Measurements from ENCODE around the gene RASA3. TPM values are rescaled to one million over a fixed set of nuclear protein-coding genes. Genes with fewer than 3 reads are reported as not detected.

RASA3 gene
- total RNA-seq, 2 donors from 2014 or later, result 6.3 to 12.0 TPM

DNA sequence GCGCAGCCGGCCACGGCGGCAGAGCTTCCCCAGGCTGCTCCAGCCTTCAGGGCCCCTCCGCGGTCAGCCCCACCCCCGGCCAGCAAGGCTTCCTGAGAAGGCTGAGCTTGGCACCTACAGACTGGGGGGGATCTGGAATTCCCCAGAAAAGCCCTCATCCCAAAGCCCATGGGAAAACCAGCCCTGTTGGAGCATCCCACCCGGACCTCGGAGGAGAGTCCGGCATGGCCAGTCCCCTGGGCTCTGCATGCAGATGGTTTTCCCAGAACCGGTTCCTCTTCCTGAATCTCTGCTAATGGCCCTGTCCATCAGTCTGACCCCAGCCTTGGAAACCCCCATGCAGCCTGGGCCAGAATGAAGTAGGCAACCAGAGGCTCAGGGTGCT lies 10.3 kb downstream of the RASA3 start:
- Mint-ChIP-seq H3K9me3 (no peaks in the 10 kb centered on the region), H3K4me3 (no peak overlapping the region), H3K4me1 (peaks cover 24% of the 10 kb centered on the region), H3K36me3 (ENCODE audit: low read depth) (no peaks in the 10 kb centered on the region), H3K27ac (peak overlapping the region; percentile 68), H3K27me3 (ENCODE audit: insufficient read depth) (no peaks in the 10 kb centered on the region)
- WGBS, 2 experiments (ENCODE audit: insufficient coverage in 1 of 2, insufficient read length in 1 of 2), result 81 to 82% methylated on average over 3 to 11 of the region's 11 CpGs
- Histone ChIP-seq H3K4me3 (ENCODE audit: low read length) (no peak overlapping the region), H3K9me3 (ENCODE audit: control insufficient read depth, low read length) (no peaks in the 10 kb centered on the region), H3K27ac (ENCODE audit: low read depth, low read length) (peak overlapping the region; percentile 73), H3K9ac (ENCODE audit: extremely low read depth, low read length, poor library complexity, severe bottlenecking) (no peak overlapping the region), H3K4me1 (ENCODE audit: control insufficient read depth, insufficient read depth, low read length) (no peaks in the 10 kb centered on the region), H3K36me3 (ENCODE audit: control insufficient read depth, insufficient read depth, low read length) (no peaks in the 10 kb centered on the region), H3K27me3 (ENCODE audit: control insufficient read depth, insufficient read depth, low read length, poor library complexity, severe bottlenecking) (no peaks in the 10 kb centered on the region)
- TF ChIP-seq, protein P1, sequence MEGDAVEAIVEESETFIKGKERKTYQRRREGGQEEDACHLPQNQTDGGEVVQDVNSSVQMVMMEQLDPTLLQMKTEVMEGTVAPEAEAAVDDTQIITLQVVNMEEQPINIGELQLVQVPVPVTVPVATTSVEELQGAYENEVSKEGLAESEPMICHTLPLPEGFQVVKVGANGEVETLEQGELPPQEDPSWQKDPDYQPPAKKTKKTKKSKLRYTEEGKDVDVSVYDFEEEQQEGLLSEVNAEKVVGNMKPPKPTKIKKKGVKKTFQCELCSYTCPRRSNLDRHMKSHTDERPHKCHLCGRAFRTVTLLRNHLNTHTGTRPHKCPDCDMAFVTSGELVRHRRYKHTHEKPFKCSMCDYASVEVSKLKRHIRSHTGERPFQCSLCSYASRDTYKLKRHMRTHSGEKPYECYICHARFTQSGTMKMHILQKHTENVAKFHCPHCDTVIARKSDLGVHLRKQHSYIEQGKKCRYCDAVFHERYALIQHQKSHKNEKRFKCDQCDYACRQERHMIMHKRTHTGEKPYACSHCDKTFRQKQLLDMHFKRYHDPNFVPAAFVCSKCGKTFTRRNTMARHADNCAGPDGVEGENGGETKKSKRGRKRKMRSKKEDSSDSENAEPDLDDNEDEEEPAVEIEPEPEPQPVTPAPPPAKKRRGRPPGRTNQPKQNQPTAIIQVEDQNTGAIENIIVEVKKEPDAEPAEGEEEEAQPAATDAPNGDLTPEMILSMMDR (conservative IDR thresholded peaks at IDR 0.05), result no peak
- no peak for DNase-seq

DNA sequence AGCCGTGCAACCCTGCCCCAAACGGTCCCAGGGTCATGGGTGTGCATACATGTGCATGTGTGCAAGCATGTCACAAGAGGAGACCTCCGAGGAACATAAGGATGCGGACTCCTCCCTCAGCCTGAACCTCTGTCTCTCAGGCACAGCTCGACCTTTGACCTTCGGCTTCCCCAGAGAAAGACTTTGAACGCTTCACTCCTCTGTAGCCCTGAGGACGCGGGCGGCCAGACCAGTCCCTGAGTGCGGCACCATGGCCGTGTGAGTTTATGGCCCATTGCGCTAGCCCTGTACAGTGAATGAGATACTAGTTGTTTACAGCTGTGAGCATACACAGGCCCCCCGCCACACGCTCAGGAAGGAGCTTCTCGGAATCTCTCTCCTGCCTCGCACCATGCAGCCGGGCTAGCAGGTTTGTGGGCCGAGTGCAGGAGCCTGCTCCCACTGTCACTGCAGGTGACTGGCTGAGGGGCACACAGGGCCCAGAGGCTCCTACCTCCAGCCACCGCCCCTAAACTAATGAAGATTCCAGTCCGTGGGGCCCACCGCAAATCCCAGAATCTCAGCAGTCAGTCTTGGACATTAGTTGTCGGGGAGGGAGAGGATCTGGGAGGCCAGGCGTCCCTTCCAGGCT lies 10.8 kb downstream of the RASA3 start:
- no peak for DNase-seq
- no peak overlapping the region for H3K4me3 Mint-ChIP-seq
- no peaks in the 10 kb centered on the region for H3K9me3 ChIP-seq (ENCODE audit: control insufficient read depth, low read length)
- H3K27me3 ChIP-seq (ENCODE audit: control insufficient read depth, insufficient read depth, low read length, poor library complexity, severe bottlenecking), result no peaks in the 10 kb centered on the region
- no peak overlapping the region for H3K4me3 ChIP-seq (ENCODE audit: low read length)
- H3K36me3 ChIP-seq (ENCODE audit: control insufficient read depth, insufficient read depth, low read length), result no peaks in the 10 kb centered on the region
- H3K36me3 Mint-ChIP-seq (ENCODE audit: low read depth), result no peaks in the 10 kb centered on the region
- H3K27ac ChIP-seq (ENCODE audit: low read depth, low read length), result peak overlapping the region; percentile 73
- peaks cover 22% of the 10 kb centered on the region for H3K4me1 Mint-ChIP-seq
- no peaks in the 10 kb centered on the region for H3K9me3 Mint-ChIP-seq
- TF ChIP-seq, protein P1 (conservative IDR thresholded peaks at IDR 0.05), result no peak
- H3K4me1 ChIP-seq (ENCODE audit: control insufficient read depth, insufficient read depth, low read length), result no peaks in the 10 kb centered on the region
- peak overlapping the region; percentile 68 for H3K27ac Mint-ChIP-seq
- H3K9ac ChIP-seq (ENCODE audit: extremely low read depth, low read length, poor library complexity, severe bottlenecking), result no peak overlapping the region
- no peaks in the 10 kb centered on the region for H3K27me3 Mint-ChIP-seq (ENCODE audit: insufficient read depth)
- 86 to 87% methylated on average over 20 to 24 of the region's 24 CpGs for WGBS, 2 experiments (ENCODE audit: insufficient coverage in 1 of 2, insufficient read length in 1 of 2)

DNA sequence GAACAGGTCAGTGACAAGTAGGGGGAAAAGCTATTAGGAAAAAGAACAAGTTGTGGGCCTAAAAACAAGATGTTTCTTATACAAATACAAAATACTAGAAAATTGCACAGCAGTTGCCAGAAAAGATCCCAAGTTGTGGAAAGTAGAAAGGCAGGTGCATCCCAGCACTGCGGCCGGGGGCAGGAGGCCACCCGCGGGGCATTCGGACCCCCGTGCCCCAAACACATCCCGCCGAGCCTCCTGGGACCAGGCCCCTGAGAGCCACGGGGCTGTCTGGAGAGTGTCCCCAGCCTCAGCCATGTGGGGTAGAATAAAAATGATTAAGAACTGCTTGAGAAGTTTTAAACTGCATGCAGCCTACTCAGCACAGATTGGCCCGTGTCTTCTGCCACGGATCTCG lies 11.4 kb downstream of the RASA3 start:
- H3K4me3 Mint-ChIP-seq, result no peak overlapping the region
- Histone ChIP-seq H3K27ac (ENCODE audit: low read depth, low read length) (peak overlapping the region; percentile 73), H3K36me3 (ENCODE audit: control insufficient read depth, insufficient read depth, low read length) (no peaks in the 10 kb centered on the region), H3K9me3 (ENCODE audit: control insufficient read depth, low read length) (no peaks in the 10 kb centered on the region), H3K27me3 (ENCODE audit: control insufficient read depth, insufficient read depth, low read length, poor library complexity, severe bottlenecking) (no peaks in the 10 kb centered on the region), H3K9ac (ENCODE audit: extremely low read depth, low read length, poor library complexity, severe bottlenecking) (no peak overlapping the region), H3K4me1 (ENCODE audit: control insufficient read depth, insufficient read depth, low read length) (no peaks in the 10 kb centered on the region), H3K4me3 (ENCODE audit: low read length) (no peak overlapping the region)
- H3K27me3 Mint-ChIP-seq (ENCODE audit: insufficient read depth), result no peaks in the 10 kb centered on the region
- H3K9me3 Mint-ChIP-seq, result no peaks in the 10 kb centered on the region
- no peak for DNase-seq
- TF ChIP-seq, protein P1 (conservative IDR thresholded peaks at IDR 0.05), result no peak
- peak overlapping the region; percentile 68 for H3K27ac Mint-ChIP-seq
- 90 to 91% methylated on average over 10 to 12 of the region's 12 CpGs for WGBS, 2 experiments (ENCODE audit: insufficient coverage in 1 of 2, insufficient read length in 1 of 2)
- no peaks in the 10 kb centered on the region for H3K36me3 Mint-ChIP-seq (ENCODE audit: low read depth)
- peaks cover 22% of the 10 kb centered on the region for H3K4me1 Mint-ChIP-seq
